HL-60 (cell line): Measurements from ENCODE around the gene ANXA10.

Source experiments
- CTCF ChIP-seq: IDR thresholded peaks from one replicate; pipeline ENCODE4 v1.5.1; 2011; ENCODE audit warnings: low read length, control low read depth, inconsistent platforms; ENCODE audit not compliant: insufficient read depth
- GABPA ChIP-seq: IDR thresholded peaks from 2 replicates; pipeline ENCODE4 v1.6.1; 2012; ENCODE audit warnings: low read depth

DNA sequence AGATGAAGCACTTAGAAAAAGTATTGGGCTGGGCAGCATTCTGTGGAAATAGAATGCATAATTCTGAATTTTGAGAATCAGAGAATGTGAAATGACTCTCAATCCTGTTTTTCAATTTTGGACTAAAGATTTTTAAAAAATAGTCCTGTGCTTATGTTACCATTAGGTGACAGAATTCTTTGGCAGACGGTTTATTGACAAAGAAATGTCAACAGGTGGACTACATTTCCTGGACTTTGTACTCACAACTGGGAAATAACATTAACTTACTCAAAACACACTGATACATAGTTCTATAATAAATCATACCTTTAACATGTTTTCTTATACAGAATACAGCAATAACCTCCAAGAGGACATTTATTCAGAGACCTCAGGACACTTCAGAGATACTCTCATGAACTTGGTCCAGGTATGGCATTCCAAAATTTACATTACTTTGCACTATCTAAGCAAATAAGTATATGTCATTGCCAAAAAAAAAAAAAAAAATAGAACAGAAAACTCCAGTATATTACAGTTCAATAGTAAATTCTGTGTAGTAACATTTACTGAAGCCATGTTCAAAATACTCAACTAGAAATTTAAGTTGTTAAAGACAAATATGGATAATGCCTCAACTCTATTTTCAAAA lies 72.7 kb downstream of the ANXA10 start:
- TF ChIP-seq CTCF (no peak), GABPA (no peak)
